Neural cell (in vitro differentiated cells): ENCODE results near the gene FOXE3.

Experiments used
- EP300 ChIP-seq: fragments of 450-650 bp; conservative IDR thresholded peaks from 2 replicates; pipeline ENCODE4 v1.6.1; 2014; ENCODE audit warnings: antibody characterized with exemption, mild to moderate bottlenecking, moderate library complexity; ENCODE audit not compliant: poor library complexity, severe bottlenecking
- EZH2 ChIP-seq: fragments of 200-600, 300-800 bp; shearing (Covaris generic), sonication (generic); IDR thresholded peaks from 2 replicates; pipeline ENCODE4 v1.6.1; 2014; ENCODE audit warnings: antibody characterized with exemption, low read length, borderline replicate concordance, mild to moderate bottlenecking; ENCODE audit not compliant: insufficient read depth, poor library complexity, severe bottlenecking
- MXI1 ChIP-seq: fragments of 450-650 bp; conservative IDR thresholded peaks from 2 replicates; pipeline ENCODE4 v1.6.1; 2014; ENCODE audit warnings: antibody characterized with exemption, mild to moderate bottlenecking; ENCODE audit not compliant: poor library complexity, severe bottlenecking
- POLR2AphosphoS5 ChIP-seq: IDR thresholded peaks from 2 replicates; pipeline ENCODE4 v1.6.1; 2012
- RAD21 ChIP-seq: fragments of 450-650 bp; conservative IDR thresholded peaks from 2 replicates; pipeline ENCODE4 v1.6.1; 2014; ENCODE audit warnings: antibody characterized with exemption, mild to moderate bottlenecking, moderate library complexity
- SMC3 ChIP-seq: fragments of 450-650 bp; conservative IDR thresholded peaks from 2 replicates; pipeline ENCODE4 v1.6.1; 2014; ENCODE audit warnings: antibody characterized with exemption, mild to moderate bottlenecking, moderate library complexity; ENCODE audit not compliant: poor library complexity
- TAF1 ChIP-seq: IDR thresholded peaks from 2 replicates; pipeline ENCODE4 v1.6.1; 2012; ENCODE audit warnings: low read depth
- TF ChIP-seq, protein P1 (sequence below): fragments of 450-650 bp; IDR thresholded peaks from 2 replicates; pipeline ENCODE4 v1.5.1; 2014; ENCODE audit warnings: antibody characterized with exemption, mild to moderate bottlenecking, moderate library complexity; ENCODE audit not compliant: poor library complexity, severe bottlenecking
- TF ChIP-seq, protein P2 (sequence below): IDR thresholded peaks from 2 replicates; pipeline ENCODE4 v1.6.1; 2012; ENCODE audit warnings: borderline replicate concordance

DNA sequence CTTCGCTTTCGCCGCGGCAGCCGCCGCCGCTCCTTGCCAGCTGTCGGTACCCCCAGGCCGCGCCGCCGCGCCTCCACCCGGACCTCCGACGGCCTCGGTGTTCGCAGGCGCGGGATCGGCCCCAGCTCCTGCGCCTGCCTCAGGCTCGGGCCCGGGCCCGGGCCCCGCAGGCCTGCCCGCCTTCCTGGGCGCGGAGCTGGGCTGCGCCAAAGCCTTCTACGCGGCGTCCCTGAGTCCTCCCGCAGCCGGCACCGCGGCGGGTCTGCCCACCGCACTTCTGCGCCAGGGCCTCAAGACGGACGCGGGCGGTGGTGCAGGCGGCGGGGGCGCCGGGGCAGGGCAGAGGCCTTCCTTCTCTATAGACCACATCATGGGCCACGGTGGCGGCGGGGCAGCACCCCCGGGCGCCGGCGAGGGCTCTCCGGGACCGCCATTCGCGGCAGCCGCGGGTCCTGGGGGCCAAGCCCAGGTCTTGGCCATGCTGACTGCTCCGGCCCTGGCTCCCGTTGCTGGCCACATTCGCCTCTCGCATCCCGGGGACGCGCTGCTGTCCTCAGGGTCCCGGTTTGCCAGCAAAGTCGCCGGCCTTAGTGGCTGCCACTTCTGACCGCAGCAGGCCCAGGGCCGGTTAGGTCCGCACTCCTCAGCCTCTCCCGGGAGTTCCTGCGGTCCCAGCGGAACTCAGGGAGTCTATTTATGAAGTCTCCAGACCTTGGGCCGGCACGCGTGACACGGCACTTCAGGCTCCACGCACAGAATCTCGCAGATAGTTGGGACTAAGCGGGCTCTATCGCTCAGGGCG, 23.1 kb downstream of the FOXE3 start:
- TF ChIP-seq, protein P1, sequence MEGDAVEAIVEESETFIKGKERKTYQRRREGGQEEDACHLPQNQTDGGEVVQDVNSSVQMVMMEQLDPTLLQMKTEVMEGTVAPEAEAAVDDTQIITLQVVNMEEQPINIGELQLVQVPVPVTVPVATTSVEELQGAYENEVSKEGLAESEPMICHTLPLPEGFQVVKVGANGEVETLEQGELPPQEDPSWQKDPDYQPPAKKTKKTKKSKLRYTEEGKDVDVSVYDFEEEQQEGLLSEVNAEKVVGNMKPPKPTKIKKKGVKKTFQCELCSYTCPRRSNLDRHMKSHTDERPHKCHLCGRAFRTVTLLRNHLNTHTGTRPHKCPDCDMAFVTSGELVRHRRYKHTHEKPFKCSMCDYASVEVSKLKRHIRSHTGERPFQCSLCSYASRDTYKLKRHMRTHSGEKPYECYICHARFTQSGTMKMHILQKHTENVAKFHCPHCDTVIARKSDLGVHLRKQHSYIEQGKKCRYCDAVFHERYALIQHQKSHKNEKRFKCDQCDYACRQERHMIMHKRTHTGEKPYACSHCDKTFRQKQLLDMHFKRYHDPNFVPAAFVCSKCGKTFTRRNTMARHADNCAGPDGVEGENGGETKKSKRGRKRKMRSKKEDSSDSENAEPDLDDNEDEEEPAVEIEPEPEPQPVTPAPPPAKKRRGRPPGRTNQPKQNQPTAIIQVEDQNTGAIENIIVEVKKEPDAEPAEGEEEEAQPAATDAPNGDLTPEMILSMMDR, result no peak
- no peak for TF ChIP-seq POLR2AphosphoS5
- peak; percentile 99 for TF ChIP-seq EZH2
- no peak for TF ChIP-seq SMC3
- TF ChIP-seq EP300, result no peak
- TF ChIP-seq RAD21, result no peak
- TF ChIP-seq, protein P2, sequence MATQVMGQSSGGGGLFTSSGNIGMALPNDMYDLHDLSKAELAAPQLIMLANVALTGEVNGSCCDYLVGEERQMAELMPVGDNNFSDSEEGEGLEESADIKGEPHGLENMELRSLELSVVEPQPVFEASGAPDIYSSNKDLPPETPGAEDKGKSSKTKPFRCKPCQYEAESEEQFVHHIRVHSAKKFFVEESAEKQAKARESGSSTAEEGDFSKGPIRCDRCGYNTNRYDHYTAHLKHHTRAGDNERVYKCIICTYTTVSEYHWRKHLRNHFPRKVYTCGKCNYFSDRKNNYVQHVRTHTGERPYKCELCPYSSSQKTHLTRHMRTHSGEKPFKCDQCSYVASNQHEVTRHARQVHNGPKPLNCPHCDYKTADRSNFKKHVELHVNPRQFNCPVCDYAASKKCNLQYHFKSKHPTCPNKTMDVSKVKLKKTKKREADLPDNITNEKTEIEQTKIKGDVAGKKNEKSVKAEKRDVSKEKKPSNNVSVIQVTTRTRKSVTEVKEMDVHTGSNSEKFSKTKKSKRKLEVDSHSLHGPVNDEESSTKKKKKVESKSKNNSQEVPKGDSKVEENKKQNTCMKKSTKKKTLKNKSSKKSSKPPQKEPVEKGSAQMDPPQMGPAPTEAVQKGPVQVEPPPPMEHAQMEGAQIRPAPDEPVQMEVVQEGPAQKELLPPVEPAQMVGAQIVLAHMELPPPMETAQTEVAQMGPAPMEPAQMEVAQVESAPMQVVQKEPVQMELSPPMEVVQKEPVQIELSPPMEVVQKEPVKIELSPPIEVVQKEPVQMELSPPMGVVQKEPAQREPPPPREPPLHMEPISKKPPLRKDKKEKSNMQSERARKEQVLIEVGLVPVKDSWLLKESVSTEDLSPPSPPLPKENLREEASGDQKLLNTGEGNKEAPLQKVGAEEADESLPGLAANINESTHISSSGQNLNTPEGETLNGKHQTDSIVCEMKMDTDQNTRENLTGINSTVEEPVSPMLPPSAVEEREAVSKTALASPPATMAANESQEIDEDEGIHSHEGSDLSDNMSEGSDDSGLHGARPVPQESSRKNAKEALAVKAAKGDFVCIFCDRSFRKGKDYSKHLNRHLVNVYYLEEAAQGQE, result no peak
- no peak for TF ChIP-seq TAF1
- no peak for TF ChIP-seq MXI1
